HCT116 (cell line): ENCODE measurements around the gene RDH14.

ENCODE experiments used
- CBX3 ChIP-seq: IDR thresholded peaks from 2 replicates; pipeline ENCODE4 v1.6.1; 2012; ENCODE audit warnings: low read depth
- CEBPB ChIP-seq: IDR thresholded peaks from 2 replicates; pipeline ENCODE4 v1.6.1; 2012; ENCODE audit warnings: low read depth
- CTCF ChIP-seq, 3 experiments: fragments of 200-600 bp in 1 of 3; sonication (generic) in 1 of 3; IDR thresholded peaks in 2 of 3; conservative IDR thresholded peaks in 1 of 3; 2 replicates each; pipeline ENCODE4 v1.5.1; 2012 to 2017; ENCODE audit warnings: low read depth in 2 of 3, low read length in 2 of 3, antibody characterized with exemption in 1 of 3, borderline replicate concordance in 1 of 3, control low read depth in 1 of 3, mild to moderate bottlenecking in 1 of 3, mixed read lengths in 1 of 3, mixed run types in 1 of 3, moderate library complexity in 1 of 3; ENCODE audit not compliant: insufficient read depth in 1 of 3
- EGR1 ChIP-seq: IDR thresholded peaks from 2 replicates; pipeline ENCODE4 v1.6.1; 2012; ENCODE audit warnings: low read depth
- ELF1 ChIP-seq: IDR thresholded peaks from 2 replicates; pipeline ENCODE4 v1.6.1; 2012; ENCODE audit warnings: low read depth, borderline replicate concordance
- EZH2 ChIP-seq: fragments of 200-600 bp; sonication (generic); IDR thresholded peaks from 2 replicates; pipeline ENCODE4 v1.6.1; 2017; ENCODE audit warnings: antibody characterized with exemption, mixed run types
- EZH2phosphoT487 ChIP-seq: fragments of 200-600 bp; IDR thresholded peaks from 2 replicates; pipeline ENCODE4 v1.6.1; 2018; ENCODE audit warnings: antibody characterized with exemption, borderline replicate concordance
- POLR2A ChIP-seq: IDR thresholded peaks from 2 replicates; pipeline ENCODE4 v1.7.0; 2011; ENCODE audit warnings: borderline replicate concordance; ENCODE audit not compliant: insufficient read depth, insufficient read length; ENCODE audit errors: extremely low read depth
- POLR2AphosphoS5 ChIP-seq: IDR thresholded peaks from 2 replicates; pipeline ENCODE4 v1.6.1; 2011; ENCODE audit warnings: mild to moderate bottlenecking, low read depth, low read length, moderate library complexity
- SIN3A ChIP-seq: IDR thresholded peaks from 2 replicates; pipeline ENCODE4 v1.6.1; 2012; ENCODE audit warnings: low read depth
- TCF7L2 ChIP-seq: IDR thresholded peaks from 2 replicates; pipeline ENCODE4 v1.7.0; 2011; ENCODE audit warnings: borderline replicate concordance, inconsistent platforms; ENCODE audit not compliant: insufficient read depth, insufficient read length; ENCODE audit errors: extremely low read depth
- YY1 ChIP-seq: IDR thresholded peaks from 2 replicates; pipeline ENCODE4 v1.6.1; 2011; ENCODE audit warnings: low read length, low read depth, moderate library complexity, mild to moderate bottlenecking; ENCODE audit not compliant: insufficient replicate concordance; ENCODE audit errors: extremely low read depth
- ZNF274 ChIP-seq: fragments of 200-500 bp; sonication (Bioruptor generic); IDR thresholded peaks from 2 replicates; pipeline ENCODE4 v1.6.1; 2014; ENCODE audit warnings: mild to moderate bottlenecking, low read depth, low read length, inconsistent platforms
- TF ChIP-seq, protein P1 (sequence below): IDR thresholded peaks from 2 replicates; pipeline ENCODE4 v1.6.1; 2012

DNA sequence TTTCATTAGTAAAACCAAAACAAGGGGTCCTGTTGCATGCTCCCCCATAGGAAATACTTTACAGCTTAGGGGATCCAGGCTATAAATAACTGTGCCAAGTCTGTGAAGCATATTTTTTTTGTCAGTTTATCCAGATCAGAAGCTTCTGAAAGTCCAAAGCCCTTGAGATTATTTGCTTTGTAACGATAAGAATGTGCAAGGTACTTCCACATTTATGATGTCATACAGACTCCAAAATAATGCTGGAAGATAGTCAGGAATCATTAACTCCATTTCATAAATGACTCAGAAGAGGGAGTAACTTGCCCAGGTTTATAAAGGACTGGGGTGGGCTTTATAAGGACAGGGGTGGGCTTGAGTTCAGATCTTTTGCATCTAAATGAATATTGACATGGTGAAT is 29.3 kb downstream of the RDH14 start:
- TF ChIP-seq POLR2AphosphoS5 (no peak), CTCF (IDR thresholded peaks at IDR 0.05 in 2 of 3, conservative IDR thresholded peaks at IDR 0.05 in 1 of 3; ENCODE audit: borderline replicate concordance in 1 of 3, insufficient read depth in 1 of 3, low read depth in 2 of 3, low read length in 2 of 3) (no peak), SIN3A (no peak), EZH2phosphoT487 (no peak), POLR2A (no peak), EGR1 (no peak), TCF7L2 (no peak), YY1 (no peak), ZNF274 (no peak), CEBPB (no peak), CBX3 (no peak), EZH2 (no peak), ELF1 (no peak)
- TF ChIP-seq, protein P1, sequence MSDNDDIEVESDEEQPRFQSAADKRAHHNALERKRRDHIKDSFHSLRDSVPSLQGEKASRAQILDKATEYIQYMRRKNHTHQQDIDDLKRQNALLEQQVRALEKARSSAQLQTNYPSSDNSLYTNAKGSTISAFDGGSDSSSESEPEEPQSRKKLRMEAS, result no peak
